Activated effector memory CD4-positive, alpha-beta T cell treated with Interleukin-2 at 50 U/mL for 16 hours (primary cell): ENCODE data around the gene FRMD5.
"Not testable (repeated sequence)": the region's sequence is repeated elsewhere in the genome, so short reads cannot be mapped to it uniquely, and the experiment has no call there.

Source experiments
- DNase-seq: peaks from one replicate; pipeline ENCODE4 v3.0.0-alpha.2; 2020

FRMD5 gene

DNA sequence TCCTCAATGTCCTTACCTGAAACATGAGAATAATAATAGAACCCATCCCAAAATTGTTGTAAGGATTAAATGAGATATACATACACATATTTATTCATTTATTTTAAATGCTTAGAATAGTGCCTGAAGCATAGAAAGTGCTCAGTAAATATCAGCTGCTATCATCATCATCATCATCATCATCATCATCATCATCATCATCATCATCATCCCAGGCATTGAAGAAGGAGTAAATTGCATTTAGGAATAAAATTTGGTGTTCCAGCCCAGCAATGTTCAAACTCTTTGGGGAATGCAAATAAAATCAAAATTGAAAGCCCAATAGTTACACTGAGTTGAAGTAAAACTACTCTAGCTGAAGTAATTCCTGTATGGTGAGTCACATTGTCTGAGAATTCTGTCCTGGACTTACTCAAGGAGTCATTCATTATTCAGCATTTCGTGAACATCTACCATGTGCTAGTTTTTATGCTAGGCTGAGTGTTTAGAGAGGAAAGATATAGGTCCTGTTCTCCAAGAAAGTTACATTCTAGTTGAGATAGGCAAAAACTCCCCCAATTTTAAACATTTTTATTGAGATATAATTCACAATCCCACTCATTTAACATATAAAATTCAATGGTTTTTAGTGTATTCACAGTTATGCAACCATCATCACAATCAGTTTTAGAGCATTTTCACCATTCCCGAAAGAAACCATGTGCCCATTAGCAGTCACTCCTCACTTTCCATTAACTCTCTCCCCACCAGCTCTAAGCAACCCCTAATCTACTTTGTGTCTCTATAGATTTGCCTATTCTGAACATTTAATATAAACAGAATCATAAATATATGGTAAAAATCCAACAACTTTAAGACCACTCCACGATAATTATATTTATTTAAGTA lies 107.2 kb downstream of the FRMD5 start:
- no peak for DNase-seq

- no peak for DNase-seq
Observed at GRCh38 chr15:44084770-44085169, 110.3 kb downstream of the FRMD5 start.

DNA sequence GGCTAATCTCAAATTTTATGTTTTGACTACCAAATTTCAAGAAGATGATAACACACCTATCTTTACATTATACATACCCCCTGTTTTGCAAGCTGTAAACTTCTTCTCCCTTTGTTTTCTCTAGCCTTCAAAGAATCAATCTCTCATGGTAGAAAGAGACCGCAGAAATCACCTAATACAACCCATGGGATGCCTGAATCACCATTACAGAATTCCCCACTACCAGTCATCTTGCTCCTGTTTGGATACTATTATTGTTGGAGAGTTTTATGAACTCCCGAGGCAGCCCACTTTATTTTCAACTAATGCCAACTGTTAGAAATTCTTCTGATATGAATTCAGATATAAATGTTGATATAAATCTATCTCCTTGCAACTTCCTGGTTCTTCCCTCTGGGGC lies 110.9 kb downstream of the FRMD5 start:
- no peak for DNase-seq

GRCh38 chr15:44082558-44083157 lies 112.4 kb downstream of the FRMD5 start:
- no peak for DNase-seq

DNA sequence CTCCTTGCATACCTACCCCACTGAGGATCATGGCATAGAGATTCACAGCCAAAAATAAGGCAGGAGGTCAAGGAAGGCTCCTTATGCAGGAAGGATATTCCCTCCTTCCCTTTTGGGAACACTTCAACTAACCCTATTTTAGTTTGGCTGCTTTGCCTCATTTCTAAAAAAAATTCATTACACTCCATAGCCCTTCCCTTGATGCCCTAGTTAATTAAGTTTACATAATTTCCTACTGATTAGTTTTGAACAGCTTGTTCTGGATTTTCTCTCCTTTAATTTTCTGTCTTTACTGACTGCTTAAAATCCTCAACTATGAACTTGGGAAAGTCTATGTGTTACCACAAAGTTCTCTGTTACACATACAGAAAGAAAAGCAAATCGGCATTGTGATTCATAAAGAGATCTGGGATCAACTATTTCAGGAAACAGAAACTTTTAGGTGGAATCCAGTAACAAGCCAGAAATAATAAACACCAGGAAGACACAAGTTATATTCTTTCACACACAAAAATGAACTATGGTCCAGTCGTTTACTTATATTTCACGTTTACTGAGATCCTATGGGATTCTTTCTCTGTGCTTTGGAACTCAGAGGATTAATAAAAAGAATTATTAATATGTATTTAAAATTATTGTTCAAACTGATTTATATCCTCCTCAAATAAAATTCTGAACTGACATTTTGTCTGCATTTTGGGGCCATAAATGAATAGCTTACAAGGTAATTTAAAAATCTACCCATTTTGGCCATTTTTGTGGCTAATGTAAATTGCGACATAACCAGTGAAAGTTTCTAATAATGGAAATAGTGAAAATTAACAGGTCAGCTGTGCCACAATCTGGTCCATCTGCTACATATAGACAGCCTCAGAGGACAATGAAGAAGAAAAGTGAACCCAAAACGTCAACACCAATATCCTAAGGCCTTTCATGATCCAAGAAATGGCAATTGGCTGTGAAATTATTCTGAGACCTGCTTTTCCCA lies 113.8 kb downstream of the FRMD5 start:
- no peak for DNase-seq

GRCh38 chr15:44075535-44075934 lies 119.5 kb downstream of the FRMD5 start:
- no peak for DNase-seq

- no peak for DNase-seq
Observed at GRCh38 chr15:44069489-44069888, 125.6 kb downstream of the FRMD5 start.

DNA sequence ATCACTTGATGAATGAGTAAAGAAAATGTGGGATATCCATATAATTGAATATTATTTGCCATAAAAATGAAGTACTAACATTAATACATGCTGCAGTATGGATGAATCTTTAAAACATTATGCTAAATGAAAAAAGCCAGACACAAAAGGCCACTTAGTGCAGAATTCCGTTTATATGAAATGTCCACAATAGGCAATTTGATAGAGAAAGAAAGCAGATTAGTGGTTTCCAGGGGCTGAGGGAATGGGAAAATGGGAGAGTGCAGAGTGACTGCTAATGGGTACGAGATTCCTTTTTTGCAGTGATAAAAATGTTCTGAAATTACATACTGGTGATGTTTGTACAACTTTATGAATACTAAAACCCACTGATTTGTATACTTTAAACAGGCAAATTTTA lies 126.7 kb downstream of the FRMD5 start:
- DNase-seq = no peak

- DNase-seq = peak; percentile 13
Observed at GRCh38 chr15:44066211-44066827, 128.8 kb downstream of the FRMD5 start.

GRCh38 chr15:44064706-44065105 lies 130.4 kb downstream of the FRMD5 start:
- DNase-seq = no peak

DNA sequence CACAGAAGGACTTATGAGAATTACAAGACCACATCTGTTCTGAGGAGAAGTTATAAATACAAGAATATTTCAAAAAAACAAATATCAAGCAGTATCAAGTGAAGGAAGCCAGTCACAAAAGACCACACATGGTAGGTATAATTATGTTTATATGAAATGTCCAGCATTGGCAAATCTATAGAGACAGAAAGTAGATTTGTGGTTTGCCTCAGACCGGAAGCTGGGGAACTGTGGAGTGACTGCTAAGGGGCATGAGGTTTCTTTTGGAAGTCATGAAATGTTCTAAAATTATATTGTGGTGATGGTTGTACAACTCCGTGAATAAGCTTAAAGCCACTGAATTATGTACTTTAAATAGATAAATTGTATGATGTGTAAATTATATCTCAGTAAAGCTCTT lies 136.9 kb downstream of the FRMD5 start:
- no peak for DNase-seq

DNA sequence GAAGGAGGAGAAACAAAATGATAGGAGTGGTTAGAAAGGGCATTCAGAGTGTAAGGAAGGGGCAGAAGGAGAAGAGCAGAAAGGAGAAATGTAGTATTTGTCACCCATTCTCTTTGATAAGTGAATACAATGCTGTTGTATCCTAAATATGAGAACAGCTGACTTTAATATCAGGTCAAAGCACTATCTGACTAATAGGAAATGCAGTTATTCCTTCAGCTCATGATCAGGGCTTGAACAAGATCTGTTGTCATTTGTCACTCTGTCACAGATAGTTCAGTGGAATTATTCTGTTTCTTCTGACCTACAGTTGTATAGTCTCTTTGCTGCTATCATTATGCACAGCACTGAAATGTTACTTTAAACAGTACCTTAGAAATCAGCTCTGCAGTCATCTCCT lies 149.4 kb downstream of the FRMD5 start:
- DNase-seq = no peak

- DNase-seq = no peak
Observed at GRCh38 chr15:44045217-44045616, 149.9 kb downstream of the FRMD5 start.

GRCh38 chr15:44038755-44039191 lies 156.3 kb downstream of the FRMD5 start:
- no peak for DNase-seq

GRCh38 chr15:44035781-44036699 lies 159.0 kb downstream of the FRMD5 start:
- no peak for DNase-seq

GRCh38 chr15:44034933-44035624 lies 160.0 kb downstream of the FRMD5 start:
- DNase-seq = no peak

- DNase-seq = no peak
Observed at GRCh38 chr15:44034334-44034733, 160.7 kb downstream of the FRMD5 start.

DNA sequence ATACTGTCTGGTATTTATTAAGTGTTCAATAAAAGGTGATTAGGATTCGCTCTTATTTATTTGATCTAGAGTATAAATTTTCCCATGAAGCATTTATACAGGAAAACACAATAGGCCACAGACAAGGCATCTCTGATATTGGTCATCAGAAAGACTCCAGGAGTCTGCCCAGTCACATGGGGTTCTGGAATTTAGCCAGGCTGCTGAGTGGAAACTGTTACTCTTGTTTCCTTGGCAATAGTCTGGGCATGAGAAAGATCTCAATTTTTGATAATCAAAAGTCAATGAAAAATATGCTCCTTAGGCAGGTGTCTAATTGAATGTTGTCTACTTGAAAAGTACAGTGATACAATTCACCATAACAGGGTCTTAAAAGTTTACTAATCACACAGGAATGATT lies 161.2 kb downstream of the FRMD5 start:
- DNase-seq = no peak

- DNase-seq = not testable (repeated sequence)
Observed at GRCh38 chr15:44032820-44033219, 162.3 kb downstream of the FRMD5 start.

DNA sequence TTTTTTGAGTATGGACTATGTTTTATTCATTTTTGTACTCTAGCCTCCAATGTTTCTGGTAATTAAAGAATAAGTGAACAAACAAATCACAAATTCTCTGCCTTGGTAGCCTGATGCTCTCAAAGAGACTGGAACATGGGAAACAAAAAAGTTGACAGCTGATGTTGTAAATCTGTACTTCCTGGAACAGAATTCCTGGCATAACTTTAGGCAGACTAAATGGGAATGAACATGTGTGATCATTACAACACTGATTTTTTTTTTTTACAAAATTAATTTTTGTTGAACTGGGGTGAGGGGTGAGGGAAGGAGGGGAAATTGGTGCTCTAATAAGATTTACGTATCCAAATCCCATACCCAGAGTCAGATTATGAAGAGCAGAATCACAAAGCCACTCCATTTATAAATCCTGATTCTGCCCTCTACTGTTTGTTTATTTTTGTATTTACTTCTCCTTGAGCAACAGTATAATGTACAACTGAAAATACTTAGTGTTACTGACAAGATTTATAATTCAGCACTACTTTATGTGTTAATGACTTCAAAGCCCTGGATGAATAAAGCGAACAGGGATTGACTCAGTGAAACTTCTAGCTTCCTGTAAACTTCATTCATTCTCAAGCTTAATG lies 165.0 kb downstream of the FRMD5 start:
- DNase-seq = no peak
